ENCODE results near the gene NGRN.

NGRN gene, protein sequence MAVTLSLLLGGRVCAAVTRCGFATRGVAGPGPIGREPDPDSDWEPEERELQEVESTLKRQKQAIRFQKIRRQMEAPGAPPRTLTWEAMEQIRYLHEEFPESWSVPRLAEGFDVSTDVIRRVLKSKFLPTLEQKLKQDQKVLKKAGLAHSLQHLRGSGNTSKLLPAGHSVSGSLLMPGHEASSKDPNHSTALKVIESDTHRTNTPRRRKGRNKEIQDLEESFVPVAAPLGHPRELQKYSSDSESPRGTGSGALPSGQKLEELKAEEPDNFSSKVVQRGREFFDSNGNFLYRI

DNA sequence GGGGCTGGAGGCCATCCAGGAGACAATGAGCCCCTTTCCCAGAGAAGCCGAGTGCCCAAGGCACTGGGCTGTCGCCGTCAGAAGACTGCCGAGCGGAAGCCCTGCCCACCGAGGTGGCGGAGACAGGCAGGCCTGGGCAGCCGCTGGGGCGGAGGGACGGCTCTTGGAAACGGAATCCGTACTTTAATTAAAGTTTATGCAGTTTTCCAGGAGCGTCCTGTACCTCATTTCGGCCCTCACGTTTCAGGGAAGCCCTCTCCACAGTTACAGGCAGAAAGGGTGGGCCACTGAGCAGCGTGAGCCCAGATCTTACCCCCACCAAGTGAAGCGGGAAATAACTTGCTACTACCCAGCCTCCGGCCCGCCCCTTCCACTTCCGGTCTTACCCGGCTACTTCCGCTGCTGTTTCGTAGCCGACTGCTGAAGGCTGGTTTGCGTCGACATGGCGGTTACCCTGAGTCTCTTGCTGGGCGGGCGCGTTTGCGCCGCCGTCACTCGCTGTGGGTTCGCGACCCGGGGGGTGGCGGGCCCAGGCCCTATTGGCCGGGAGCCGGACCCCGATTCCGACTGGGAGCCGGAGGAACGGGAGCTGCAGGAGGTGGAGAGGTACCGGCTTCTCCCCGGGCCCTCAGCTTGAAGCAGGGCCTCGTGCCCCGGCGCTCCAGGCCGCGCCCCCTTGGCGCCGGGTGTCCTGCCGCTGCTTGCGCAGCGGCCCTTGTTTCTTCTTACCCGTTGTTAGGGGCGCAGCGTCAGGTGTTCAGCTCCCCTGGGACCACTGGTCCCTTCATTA, at the start of gene NGRN:
Gene NGRN (plus strand): TSS at position 402 of the 790 bp plus-strand sequence. CDS start 41 bp downstream, at position 443.
- peak; percentile 93 to 94 for DNase-seq

DNA sequence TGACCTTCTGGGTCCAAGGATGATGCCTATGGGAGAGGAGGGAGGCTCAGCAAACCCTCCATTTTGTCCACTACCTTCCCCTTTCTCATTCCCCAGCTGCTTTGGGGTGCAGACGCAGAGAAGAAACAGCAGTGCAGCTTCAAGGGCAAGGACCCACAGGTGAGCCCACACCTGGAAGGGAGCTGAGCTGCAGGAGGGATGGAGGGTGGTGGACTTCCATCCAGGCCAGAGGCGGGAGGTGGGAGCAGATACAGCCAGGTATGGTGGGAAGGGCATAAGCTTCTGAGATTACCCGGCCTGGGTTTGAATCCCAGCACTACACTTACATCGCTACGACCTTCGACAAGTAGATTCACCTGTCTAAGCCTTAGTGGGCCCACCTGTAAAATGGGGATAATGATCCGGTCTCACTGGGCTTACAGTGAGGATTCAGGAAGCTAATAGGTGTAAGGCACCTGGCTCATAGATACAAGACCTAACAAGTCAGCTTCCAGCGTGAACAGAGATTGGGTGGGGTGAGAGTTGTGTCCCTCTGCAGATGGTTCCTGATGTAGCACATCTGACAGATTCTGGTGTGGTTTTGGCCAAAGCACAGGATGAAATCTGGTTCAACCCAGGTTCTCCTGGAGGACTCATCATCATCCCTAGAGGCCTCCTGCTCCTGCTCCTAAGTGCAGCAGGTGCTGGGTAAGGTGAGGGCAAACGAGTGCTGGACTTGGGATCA, 47.6 kb upstream of the NGRN start:
- DNase-seq = no peak

DNA sequence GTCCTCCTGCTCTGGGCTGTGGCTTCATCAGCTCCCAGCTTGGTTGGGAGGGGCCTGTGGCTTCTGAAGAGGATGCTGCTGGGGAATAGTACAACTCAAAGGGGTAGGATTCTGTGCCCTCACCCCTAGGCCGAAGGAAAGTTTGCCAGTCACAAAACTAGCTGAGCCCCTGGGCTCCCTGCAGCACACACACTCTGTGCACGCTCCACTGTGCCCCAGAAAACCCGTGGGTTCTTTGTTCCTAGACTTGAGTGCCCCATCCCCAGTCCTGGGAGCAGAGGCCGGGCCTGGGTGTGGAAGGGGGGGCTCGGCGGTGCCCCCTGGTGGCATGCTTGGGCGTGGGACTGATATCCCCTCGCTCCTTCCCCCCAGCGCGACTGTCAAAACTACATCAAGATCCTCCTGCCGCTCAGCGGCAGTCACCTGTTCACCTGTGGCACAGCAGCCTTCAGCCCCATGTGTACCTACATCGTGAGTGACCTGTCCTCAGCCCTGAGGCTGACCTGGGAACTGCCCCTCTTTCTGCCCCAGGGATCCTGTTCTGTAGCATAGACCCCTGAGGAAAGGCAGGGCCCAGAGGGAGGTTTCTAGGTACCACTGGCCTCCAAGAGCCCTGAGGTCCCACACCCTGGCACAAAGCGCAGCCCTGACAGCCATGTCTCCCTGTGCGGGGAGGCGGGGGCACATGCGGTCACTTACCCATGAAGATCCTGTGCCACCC, 45.9 kb upstream of the NGRN start:
- DNase-seq = peak; percentile 71 to 72

DNA sequence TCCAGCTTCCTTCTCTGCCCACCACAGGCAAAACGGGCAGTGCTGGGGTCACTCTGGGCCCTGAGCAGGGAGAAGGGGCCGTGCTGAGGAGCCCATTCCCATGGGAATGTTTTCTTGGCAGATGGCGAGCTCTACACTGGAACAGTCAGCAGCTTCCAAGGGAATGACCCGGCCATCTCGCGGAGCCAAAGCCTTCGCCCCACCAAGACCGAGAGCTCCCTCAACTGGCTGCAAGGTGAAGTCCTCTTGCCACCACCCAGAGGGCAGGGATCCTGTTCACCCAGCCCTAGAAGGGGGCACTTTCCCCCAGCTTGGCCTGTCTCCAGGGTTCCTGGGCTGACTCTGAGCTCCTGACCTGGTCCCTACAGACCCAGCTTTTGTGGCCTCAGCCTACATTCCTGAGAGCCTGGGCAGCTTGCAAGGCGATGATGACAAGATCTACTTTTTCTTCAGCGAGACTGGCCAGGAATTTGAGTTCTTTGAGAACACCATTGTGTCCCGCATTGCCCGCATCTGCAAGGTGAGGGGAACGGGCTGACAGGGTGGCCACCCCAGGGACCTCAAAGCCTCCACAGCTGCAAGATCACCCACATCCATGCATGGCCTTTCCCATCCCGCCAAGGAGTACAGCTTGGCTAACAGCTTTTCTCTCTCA, 44.1 kb upstream of the NGRN start:
- DNase-seq = peak in 1 of 2 donors; percentile 44

DNA sequence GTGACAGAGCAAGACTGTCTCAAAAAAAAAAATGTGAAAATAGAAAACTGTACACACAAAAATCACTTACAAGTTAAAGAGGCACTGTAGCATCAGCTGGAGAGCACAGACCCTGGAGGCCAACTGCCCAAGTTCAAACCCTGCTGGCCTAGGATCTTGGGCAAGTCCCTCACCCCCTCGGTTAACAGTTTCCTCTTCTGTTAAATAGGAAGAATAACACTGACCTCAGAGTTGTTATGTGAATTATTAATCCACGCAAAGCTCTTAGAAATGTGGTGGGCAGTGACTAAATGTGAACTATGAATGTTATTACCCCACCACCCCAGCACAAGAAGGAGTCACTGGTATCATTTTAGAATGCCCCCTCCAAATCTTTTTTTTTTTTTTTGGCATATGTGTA, 42.9 kb upstream of the NGRN start:
- DNase-seq = no peak

DNA sequence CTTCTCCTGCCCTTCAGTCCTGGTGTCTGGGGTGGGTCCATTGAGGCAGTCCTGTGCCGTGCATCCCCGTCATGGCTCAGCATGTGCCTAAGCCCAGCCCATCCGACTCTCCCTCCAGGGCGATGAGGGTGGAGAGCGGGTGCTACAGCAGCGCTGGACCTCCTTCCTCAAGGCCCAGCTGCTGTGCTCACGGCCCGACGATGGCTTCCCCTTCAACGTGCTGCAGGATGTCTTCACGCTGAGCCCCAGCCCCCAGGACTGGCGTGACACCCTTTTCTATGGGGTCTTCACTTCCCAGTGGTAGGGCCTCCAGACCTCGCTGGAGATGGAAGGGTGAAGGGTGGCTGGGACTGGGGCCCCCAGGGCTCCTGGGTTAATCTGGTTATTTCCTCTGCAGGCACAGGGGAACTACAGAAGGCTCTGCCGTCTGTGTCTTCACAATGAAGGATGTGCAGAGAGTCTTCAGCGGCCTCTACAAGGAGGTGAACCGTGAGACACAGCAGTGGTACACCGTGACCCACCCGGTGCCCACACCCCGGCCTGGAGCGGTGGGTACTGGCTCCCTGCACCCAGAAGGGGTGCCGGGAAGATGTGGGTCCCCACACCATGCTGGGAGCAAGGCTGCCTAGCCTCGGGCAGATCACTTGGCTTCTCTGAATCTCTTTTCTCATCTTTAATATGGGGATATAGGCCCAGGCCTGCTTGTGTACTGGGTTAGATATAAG, 41.9 kb upstream of the NGRN start:
- DNase-seq = no peak

DNA sequence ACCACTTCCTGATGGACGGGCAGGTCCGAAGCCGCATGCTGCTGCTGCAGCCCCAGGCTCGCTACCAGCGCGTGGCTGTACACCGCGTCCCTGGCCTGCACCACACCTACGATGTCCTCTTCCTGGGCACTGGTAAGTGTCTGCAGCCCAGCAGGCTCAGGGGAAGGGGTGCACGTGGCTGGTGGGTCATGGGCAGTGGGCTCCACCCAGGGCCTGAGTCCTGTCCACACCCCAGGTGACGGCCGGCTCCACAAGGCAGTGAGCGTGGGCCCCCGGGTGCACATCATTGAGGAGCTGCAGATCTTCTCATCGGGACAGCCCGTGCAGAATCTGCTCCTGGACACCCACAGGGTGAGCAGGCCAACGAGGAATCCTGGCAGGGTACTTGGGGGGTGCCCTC, 40.4 kb upstream of the NGRN start:
- DNase-seq = no peak

DNA sequence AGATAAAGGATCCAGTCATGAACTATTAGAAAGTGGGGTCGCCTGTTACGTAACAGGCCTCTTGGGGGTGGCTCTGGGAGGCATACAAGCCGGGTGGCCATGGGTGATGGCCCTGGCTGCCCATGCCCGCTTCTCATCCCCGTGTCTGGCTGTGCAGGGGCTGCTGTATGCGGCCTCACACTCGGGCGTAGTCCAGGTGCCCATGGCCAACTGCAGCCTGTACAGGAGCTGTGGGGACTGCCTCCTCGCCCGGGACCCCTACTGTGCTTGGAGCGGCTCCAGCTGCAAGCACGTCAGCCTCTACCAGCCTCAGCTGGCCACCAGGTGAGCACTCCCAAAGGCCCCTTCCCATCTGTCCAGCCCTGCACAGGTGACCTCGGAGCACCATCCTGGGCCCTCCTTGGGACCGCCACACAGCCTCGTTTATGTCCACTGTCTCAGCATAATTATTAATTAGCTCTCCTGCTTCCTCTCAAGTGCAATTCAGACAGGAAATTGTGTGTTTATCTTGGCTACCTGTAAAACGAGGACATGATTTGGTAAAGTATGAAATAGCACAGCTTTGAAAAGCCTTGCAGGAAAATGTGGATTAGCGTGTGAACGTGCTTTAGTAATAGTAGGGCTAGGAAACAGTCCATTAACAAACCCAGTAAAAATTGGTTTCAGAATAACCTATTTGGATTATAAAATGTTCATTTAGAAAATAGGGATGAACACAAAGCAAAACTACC, 39.8 kb upstream of the NGRN start:
- no peak for DNase-seq

DNA sequence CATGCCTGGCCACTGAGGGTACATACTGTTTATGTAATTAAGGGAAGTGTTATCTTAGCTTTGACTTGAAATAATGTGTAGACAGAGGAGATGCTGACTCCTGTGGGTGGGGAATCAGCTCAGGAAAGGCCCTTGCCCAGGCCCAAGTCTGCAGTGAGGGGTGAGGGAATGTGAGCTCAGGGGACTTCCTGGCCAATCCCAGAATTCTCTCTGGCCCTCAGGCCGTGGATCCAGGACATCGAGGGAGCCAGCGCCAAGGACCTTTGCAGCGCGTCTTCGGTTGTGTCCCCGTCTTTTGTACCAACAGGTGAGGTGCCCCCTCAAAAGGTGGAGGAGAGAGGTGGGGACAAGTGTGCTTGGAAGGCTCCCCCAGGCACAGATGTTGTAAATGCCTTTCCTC, 38.1 kb upstream of the NGRN start:
- no peak for DNase-seq

DNA sequence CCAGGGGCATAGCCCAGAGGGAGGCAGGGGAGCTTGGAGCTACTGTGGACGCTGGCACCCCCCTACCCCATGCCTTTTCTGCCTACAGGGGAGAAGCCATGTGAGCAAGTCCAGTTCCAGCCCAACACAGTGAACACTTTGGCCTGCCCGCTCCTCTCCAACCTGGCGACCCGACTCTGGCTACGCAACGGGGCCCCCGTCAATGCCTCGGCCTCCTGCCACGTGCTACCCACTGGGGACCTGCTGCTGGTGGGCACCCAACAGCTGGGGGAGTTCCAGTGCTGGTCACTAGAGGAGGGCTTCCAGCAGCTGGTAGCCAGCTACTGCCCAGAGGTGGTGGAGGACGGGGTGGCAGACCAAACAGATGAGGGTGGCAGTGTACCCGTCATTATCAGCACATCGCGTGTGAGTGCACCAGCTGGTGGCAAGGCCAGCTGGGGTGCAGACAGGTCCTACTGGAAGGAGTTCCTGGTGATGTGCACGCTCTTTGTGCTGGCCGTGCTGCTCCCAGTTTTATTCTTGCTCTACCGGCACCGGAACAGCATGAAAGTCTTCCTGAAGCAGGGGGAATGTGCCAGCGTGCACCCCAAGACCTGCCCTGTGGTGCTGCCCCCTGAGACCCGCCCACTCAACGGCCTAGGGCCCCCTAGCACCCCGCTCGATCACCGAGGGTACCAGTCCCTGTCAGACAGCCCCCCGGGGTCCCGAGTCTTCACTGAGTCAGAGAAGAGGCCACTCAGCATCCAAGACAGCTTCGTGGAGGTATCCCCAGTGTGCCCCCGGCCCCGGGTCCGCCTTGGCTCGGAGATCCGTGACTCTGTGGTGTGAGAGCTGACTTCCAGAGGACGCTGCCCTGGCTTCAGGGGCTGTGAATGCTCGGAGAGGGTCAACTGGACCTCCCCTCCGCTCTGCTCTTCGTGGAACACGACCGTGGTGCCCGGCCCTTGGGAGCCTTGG, 37.4 kb upstream of the NGRN start:
- no peak for DNase-seq

DNA sequence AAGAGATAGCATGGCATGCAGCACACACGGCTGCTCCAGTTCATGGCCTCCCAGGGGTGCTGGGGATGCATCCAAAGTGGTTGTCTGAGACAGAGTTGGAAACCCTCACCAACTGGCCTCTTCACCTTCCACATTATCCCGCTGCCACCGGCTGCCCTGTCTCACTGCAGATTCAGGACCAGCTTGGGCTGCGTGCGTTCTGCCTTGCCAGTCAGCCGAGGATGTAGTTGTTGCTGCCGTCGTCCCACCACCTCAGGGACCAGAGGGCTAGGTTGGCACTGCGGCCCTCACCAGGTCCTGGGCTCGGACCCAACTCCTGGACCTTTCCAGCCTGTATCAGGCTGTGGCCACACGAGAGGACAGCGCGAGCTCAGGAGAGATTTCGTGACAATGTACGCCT, 36.5 kb upstream of the NGRN start:
- no peak for DNase-seq

DNA sequence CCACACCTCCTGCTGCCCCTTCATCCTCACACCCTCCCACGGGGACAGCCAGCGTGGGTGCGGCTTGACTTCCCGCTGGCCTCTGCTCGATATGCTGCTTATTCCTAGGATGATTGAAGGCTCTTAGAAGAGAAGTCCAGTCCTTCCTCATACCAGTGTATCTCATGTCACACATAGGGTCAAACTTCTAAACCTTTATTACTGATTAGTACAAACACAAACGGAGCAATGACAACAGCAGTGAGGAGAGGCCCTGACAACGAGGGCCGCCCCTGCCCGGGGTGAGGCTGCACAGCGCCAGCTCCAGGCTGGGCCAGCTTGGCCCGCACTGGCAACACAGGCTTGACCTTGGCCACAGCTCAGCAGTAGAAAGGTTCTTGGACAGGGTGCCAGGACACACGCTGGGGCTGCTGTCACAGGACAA, 35.4 kb upstream of the NGRN start:
- no peak for DNase-seq

DNA sequence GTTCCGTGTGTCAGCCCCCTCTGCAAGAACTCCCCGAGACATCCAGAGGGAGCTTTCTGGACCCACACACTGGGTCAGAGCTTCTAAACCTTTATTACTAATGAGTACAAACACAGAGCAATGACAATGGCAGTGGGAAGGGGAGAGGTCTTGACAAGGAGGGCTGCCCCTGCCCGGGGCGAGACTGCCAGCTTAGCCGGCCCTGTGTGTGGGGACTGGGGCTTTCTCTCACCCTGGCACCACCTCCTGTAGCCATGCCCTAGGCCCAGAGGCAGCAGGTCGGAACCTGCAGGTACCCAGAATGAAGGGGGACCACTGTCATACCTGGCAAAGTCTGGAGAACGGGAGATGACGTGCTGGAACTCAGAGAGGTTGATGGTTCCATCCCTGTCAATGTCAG, 34.9 kb upstream of the NGRN start:
- DNase-seq = no peak

DNA sequence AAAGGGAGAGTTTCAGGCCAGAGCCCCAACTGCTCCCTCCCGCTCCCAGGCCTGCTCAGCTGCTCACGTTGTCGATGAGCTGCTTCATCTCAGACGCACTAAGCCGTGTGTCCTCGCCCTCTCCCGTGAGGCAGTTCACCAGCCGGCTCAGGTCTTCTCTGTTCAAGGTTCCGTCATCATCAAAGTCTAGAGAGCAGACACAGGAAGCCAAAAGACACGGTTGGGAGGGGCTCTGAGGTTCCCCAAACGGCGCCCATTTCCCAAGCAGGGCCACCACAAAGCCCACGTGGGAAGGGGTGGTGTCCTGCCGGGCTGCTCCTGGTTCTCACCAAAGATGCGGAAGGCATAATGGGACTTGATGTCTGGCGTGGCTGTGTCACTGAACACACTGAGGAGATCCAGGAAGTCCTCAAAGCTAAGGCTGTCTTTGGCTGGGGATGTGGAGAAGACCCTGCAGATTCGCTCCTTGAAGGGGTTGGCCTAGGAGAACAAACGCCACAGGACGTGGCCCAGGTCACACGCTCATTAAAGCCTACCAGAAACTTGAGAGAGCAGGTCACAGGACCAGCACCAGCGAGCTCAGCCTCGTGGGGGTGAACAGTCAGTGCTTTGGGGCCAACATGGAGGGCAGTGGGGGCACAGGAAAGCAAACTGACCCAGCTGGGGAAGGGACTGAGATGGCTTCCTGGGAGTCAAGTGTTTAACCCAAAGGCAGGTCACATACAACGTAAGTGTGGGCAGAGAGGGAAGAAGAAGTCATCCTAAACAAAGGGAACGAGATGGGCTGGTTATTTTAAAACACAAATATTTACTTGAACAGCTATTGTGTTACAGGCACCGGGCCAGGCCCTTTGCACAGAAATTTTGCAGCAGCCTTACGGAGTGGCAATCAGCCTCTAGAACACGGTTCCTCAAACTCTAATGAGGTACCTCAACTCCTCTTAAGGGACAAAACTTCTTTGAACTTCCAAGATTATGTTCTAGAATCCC, 34.1 kb upstream of the NGRN start:
- peak; percentile 66 for DNase-seq

DNA sequence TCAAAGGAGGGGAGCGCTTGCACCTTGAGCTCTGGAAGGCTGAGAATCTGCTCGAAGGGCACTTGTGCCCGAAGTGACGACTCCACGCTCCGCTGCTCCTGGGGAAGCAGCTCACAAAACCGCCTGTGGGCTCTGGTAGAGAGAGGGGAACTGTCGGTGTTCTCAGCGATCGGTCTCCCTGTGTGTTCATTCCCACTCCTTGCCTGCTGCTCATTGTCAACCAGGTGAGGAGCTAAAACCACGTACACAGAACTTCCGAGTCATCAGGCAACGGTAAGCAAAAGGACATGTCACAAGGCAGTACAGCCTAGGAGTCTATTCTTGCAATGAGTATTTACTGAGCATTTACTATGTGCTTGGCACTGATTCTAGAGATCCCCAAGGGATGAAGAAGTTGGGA, 33.3 kb upstream of the NGRN start:
- no peak for DNase-seq

DNA sequence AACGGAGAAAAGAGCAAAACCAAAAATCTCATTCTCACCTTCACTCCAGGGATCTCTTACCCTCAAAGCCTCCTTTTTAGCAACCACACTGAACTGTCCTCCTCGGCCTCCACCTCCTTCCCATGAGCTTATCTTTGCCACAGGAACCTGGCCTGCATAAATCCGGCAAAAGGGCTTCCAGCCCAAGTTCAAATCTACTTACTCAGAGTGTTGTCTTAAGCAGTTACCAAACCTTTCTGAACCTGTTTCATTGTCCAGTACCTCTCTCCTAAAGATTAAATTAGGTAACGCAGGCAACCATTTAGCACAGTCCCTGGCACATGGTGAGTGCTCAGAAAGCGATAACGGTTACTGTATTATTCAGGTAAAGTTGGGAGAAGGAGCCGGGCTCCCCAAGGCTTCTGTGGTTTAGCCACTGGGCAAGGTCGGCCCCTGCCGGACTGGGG, 32.5 kb upstream of the NGRN start:
- DNase-seq = no peak

DNA sequence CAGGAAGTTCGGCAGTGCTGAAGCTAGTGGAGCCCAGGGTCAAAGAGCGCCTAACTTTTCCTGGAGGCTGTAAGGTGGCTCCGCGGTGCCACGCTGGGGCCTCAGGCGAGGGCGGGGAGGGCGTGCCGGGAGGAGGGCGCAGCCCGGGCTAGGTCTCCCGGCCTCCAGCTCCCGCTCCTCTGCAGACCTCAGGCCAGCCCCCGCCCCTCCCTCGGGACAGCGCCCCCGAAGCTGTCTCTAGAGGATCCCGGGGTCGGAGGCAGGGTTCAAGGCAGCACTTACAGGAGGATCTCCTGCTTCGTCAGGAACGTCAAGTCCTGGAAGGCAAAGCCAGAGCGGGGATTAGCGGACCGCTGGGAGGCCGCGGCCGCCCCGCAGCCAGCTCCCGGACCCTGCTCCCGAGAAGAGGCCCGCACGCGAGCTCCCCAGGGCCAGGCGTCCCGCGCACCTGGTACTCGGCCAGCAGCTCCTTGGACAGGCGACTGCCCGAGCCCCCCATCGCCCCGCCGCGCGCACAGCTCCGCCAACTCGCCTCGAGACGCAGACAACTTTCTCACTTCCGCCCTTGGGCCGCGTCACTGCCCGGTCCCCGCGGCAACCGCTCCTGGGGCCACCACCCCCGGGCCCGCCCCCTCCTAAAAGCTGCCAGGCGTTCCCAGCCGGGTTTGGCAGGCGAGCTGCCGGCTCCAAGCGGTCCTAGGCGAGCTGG, 31.9 kb upstream of the NGRN start, which contains the start of gene CIB1:
Gene CIB1 (minus strand): TSS at position 555 of the 709 bp plus-strand sequence. CDS start 56 bp downstream, at position 499.
- peak; percentile 97 to 98 for DNase-seq

Data from stimulated activated CD4-positive, alpha-beta T cell treated with anti-CD3 and anti-CD28 coated beads, Interleukin-2, amount 100 ng/mL, for 24 hours (primary cell).